NCI-H345 (cell line): ENCODE data around the gene DTNB.
"Not testable (repeated sequence)": the region's sequence is repeated elsewhere in the genome, so short reads cannot be mapped to it uniquely, and the experiment has no call there.

Experiments used
- DNase-seq: peaks from one replicate; lab custom pipeline; 2025; lab: John Stamatoyannopoulos, UW

Gene DTNB

DNA sequence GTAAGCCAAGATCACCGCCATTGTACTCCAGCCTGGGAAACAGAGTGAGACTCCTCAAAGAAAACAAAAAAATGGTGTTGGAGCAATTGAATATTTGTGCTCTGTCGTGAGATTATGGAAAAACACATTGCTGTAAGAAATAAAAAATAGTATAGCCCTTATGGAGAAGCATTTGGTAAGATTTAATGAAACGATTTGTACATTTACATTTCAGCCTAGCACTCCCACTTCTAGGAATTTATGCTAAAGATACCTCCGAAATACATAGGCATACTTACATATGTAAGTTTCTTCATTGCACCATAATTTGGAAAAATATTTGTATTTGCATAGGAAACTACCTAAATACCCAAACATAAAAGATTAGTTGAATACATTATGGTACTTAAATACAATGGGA lies 8.7 kb upstream of the DTNB start:
- no peak for DNase-seq

GRCh38 chr2:25677877-25678276 lies 4.5 kb upstream of the DTNB start:
- DNase-seq, result no peak

- no peak for DNase-seq
Observed at GRCh38 chr2:25674077-25674362, 643 bp upstream of the DTNB start.

DNA sequence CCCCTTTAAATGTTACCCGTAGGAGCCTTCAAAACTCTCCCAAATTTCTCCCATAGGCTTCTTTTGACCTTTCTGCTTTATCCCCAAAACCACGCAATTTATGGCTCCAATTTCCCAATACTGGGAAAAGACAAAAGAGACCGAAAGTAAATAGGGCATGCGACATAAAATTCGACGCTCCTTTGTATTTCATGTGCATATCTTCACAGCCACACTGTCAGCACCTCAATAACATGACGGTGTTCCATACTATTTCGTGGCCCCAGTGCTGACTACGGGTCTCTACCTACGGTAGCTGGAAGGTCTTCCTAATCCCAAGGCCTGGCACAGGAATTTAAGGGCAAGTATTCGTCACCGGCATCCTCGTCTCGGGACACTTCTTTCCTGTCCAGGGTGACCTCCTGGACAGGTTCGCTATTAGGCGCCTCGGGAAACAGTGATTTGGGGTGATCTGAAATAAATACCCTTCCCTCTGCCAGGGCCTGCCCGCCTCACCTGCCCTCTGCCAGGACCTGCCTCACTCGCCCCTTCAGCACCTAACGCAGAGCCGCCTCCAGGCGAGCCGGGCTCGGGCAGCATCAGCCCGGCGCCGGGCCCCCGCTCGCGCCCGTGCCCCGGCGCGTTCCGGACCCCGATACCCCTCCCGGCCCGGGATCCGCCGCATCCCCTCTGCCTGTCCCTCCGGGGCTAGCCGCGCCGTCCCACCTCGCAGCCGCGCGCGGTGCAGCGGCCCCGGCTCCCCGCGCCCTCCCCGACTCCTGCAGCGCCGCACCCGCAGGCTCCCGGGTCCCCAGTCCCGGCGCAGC lies 680 bp downstream of the DTNB start:
- peak; percentile 68 for DNase-seq

DNA sequence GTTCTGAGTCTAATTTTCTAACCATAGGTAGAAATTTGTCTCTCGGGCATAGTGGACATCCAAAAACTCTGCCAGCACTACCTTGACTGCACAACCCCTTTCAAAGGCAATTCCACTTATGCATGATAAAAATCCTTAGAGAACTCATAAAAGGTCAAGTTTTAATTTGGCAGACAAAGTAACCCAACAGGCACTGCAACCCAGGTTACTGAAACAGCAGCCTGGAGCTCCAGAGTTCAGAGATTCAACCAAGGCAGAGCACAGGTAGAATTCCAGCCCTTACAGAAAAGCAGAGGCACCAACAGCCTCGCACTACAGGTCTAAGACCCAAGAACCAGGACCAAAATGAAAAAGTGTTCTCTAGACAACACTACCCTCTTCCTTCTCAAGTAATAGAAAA lies 1.8 kb downstream of the DTNB start:
- DNase-seq, result no peak

- DNase-seq, result no peak
Observed at GRCh38 chr2:25669520-25669919, 3.9 kb downstream of the DTNB start.

DNA sequence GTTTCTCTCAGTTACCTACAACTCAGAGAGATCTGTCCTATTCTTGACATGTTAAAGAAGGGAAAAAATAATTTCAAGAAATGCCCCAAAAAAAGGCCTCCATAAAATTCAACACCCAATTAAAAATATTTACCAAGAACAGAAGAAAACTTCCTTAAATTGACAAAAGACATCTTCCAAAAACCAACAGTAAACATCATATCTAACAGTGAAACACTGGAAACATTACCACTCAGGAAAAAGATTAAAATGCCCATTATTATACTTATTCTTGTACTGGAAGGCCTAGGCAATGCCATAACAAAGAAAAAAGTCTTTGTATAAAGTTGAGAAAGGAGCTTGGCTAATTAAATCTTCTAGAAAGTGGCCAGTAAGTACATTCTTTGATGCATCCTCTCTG lies 7.2 kb downstream of the DTNB start:
- no peak for DNase-seq

GRCh38 chr2:25665429-25665828 lies 7.9 kb downstream of the DTNB start:
- DNase-seq, result not testable (repeated sequence)

- no peak for DNase-seq
Observed at GRCh38 chr2:25664965-25665307, 8.4 kb downstream of the DTNB start.

GRCh38 chr2:25664183-25664964 lies 9.0 kb downstream of the DTNB start:
- DNase-seq, result peak; percentile 13

DNA sequence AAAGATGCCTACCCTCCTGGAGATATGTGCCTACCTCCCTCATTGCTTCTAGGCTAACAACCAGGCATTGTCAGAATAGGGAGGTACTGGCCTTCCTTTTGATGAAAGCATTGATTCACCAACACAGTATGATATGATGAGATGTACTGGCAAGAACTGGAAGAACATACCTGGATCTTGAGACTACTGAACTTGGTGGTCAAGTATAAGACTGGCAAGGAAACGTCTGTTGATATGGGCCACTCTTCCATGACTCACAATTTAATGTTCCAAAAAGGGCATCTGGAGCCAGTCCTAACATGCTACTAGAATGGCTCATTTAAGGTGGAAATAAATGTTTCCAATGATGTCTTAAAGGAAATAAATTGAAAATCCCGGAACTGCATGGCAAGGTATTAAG lies 18.1 kb downstream of the DTNB start:
- DNase-seq, result no peak

GRCh38 chr2:25654801-25655200 lies 18.6 kb downstream of the DTNB start:
- no peak for DNase-seq

- no peak for DNase-seq
Observed at GRCh38 chr2:25651782-25652455, 21.5 kb downstream of the DTNB start.

DNA sequence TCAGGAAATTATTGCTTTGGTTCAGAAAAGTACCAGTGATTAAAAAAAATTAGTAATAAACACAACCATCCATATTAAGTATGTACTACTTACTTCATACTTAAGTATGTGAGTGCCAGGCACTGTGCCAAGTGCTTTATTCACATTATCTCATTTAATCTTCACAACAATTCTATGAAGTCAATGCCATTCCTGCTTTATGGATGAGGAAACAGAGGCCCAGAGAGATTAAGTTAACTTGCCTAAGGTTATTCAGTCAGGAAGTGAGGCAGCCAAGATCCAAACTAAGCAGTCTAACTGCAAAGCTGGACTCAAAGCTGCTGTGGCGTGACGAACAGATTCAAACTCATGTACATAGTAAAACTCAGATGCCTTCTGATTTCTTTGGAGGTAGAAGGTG lies 22.3 kb downstream of the DTNB start:
- no peak for DNase-seq

- DNase-seq, result no peak
Observed at GRCh38 chr2:25650256-25650655, 23.1 kb downstream of the DTNB start.

- DNase-seq, result no peak
Observed at GRCh38 chr2:25649786-25650185, 23.6 kb downstream of the DTNB start.

DNA sequence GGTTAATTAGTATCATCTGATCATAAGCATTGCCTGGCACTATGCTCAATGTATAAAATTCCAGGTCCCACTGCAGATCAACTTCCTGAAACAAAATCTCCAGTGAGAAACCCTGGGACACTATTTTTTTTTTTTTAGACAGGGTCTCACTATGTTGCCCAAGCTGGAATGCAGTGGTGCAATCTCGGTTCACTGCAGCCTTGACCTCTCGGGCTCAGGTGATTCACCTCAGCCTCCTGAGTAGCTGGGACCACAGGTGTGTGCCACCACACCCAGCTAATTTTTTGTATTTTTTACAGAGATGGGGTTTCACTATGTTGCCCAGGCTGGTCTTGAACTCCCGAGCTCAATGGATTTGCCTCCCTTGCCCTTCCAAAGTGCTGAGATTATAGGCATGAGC lies 31.1 kb downstream of the DTNB start:
- DNase-seq, result no peak

DNA sequence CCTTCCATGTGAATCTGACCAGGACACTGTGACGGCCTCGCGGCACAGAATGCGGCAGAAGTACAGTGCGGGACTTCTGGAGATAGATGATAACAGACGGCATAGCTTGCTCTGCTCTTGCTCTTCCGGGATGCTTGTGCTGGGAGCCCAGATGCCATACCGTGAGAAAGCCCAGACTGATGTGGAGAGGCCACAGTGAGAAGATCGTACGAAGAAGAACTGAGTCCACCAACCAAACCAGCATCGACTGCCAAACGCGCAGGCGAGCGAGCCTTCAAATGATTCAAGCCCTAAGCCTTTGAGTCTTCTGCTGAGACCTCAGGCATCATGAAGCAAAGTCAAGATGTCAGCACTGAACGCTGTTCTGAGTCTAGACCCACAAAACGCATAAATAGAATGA lies 33.7 kb downstream of the DTNB start:
- no peak for DNase-seq

- no peak for DNase-seq
Observed at GRCh38 chr2:25639131-25639530, 34.2 kb downstream of the DTNB start.

GRCh38 chr2:25635797-25636196 lies 37.6 kb downstream of the DTNB start:
- DNase-seq, result no peak

- DNase-seq, result not testable (repeated sequence)
Observed at GRCh38 chr2:25633801-25634200, 39.6 kb downstream of the DTNB start.

DNA sequence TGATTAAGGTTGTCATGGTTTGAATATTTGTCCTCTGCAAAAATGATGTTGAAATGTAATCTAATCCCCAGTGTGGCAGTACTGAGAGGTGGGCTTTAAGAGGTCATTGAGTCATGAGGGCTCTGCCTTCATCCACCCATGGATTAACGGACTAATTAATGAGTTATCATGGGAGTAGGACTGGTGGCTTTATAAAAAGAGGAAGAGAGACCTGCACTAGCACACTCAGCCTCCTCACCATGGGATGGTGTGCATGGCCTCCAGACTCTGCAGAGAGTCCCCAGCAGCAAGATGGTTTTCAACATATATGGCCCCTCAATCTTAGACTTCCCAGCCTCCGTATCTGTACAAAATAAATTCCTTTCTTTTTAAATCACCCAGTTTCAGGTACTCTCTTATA lies 41.0 kb downstream of the DTNB start:
- DNase-seq, result no peak

GRCh38 chr2:25624635-25625034 lies 48.7 kb downstream of the DTNB start:
- no peak for DNase-seq
